Bronchial epithelial cell (primary cell): ENCODE results near the gene TNN. TPM values are rescaled to one million over a fixed set of nuclear protein-coding genes. Genes with fewer than 3 reads are reported as not detected.

Source experiments
- DNase-seq: peaks from one replicate; pipeline ENCODE4 v3.0.0-alpha.2; 2010; ENCODE audit warnings: low read depth
- FAIRE-seq: peaks from 2 replicates; lab custom pipeline; 2011; peaks lifted over from hg19 to GRCh38; lab: Jason Lieb, UNC
- H3K27me3 ChIP-seq: 2 replicates; pipeline ENCODE4 v1.5.1; 2011; ENCODE audit warnings: low read length; ENCODE audit not compliant: control insufficient read depth, insufficient read depth
- H3K36me3 ChIP-seq: 2 replicates; pipeline ENCODE4 v1.5.1; 2011; ENCODE audit warnings: low read length; ENCODE audit not compliant: control insufficient read depth, insufficient read depth
- H3K4me3 ChIP-seq: 2 replicates; pipeline ENCODE4 v1.5.1; 2011; ENCODE audit warnings: mild to moderate bottlenecking, low read depth, low read length, control low read depth
- total RNA-seq: library from RNA; depleted of rRNA; stranded (reverse); fragments of >200 nt; gene quantifications from 2 replicates; pipeline ENCODE4 v1.2.1, GENCODE V29; 2014
- TF ChIP-seq, protein P1 (sequence below): IDR thresholded peaks from 2 replicates; pipeline ENCODE4 v1.5.1; 2011; ENCODE audit warnings: mild to moderate bottlenecking, moderate library complexity, low read length, control low read depth, inconsistent platforms; ENCODE audit not compliant: insufficient read depth, severe bottlenecking

Gene TNN
- total RNA-seq, 1 donor from 2014 or later, result not detected

DNA sequence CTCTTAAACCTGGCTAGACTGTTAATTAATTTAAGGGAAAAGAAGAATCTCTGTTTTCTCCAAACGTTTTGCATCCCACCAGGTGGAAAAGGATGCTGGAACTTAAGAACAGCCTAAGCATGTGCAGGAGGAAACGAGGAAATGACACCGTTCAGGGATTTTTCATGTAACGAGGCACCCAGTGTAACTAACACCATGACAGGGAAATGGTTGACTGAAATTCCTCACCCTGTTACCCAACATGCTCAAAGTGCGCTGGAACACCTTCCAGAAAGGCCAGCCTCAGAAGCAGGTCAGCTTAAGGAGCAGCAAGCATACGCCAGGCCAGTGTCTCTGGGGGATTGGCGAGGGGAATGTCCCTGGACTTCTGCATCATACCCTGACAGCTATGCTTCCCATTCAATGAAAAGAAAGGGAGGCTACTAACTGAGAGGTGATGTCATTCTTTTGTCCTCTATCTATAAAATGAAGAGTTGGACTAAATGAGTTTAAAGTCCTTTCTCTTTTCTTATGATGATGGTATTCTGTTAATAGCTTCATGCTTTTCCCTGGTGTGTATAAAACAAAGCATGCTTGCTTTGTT lies 21.6 kb downstream of the TNN start:
- FAIRE-seq (no peak), DNase-seq (no peak)
- Histone ChIP-seq H3K27me3 (no peaks in the 10 kb centered on the region), H3K4me3 (no peak overlapping the region), H3K36me3 (no peaks in the 10 kb centered on the region)
- TF ChIP-seq, protein P1, sequence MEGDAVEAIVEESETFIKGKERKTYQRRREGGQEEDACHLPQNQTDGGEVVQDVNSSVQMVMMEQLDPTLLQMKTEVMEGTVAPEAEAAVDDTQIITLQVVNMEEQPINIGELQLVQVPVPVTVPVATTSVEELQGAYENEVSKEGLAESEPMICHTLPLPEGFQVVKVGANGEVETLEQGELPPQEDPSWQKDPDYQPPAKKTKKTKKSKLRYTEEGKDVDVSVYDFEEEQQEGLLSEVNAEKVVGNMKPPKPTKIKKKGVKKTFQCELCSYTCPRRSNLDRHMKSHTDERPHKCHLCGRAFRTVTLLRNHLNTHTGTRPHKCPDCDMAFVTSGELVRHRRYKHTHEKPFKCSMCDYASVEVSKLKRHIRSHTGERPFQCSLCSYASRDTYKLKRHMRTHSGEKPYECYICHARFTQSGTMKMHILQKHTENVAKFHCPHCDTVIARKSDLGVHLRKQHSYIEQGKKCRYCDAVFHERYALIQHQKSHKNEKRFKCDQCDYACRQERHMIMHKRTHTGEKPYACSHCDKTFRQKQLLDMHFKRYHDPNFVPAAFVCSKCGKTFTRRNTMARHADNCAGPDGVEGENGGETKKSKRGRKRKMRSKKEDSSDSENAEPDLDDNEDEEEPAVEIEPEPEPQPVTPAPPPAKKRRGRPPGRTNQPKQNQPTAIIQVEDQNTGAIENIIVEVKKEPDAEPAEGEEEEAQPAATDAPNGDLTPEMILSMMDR, result no peak

- TF ChIP-seq, protein P1, result no peak
- DNase-seq, result no peak
- FAIRE-seq, result no peak
- H3K4me3 ChIP-seq, result no peak overlapping the region
- H3K27me3 ChIP-seq, result no peaks in the 10 kb centered on the region
- H3K36me3 ChIP-seq, result no peaks in the 10 kb centered on the region
These were observed 23.1 kb downstream of the TNN start for GRCh38 chr1:175090780-175091179.

DNA sequence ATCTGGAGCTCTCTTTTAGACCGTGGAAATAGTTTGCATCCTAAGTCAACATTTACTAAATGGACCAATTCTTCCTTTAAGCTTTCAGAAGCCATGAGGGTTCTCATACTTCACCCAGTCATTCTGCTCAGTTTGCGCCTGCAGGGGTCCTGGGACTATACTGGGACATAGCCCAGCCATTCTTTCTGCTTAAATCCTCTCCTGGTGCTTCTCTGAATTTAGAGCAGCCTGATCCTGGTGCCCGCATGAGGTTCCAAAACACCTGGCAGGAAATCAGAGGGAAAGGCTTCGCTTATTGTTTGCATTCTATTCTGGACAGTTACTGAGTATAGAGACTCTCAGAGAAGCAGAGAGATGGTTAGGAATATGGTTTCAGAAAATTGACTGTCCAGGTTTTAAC lies 27.0 kb downstream of the TNN start:
- Histone ChIP-seq H3K27me3 (no peaks in the 10 kb centered on the region), H3K36me3 (no peaks in the 10 kb centered on the region), H3K4me3 (no peak overlapping the region)
- DNase-seq (no peak), FAIRE-seq (no peak)
- TF ChIP-seq, protein P1, result no peak

GRCh38 chr1:175095069-175095468 lies 27.4 kb downstream of the TNN start:
- no peak overlapping the region for H3K4me3 ChIP-seq
- TF ChIP-seq, protein P1, result no peak
- H3K36me3 ChIP-seq, result no peaks in the 10 kb centered on the region
- no peak for FAIRE-seq
- no peak for DNase-seq
- no peaks in the 10 kb centered on the region for H3K27me3 ChIP-seq

GRCh38 chr1:175095978-175096607 lies 28.5 kb downstream of the TNN start:
- Histone ChIP-seq H3K27me3 (no peaks in the 10 kb centered on the region), H3K36me3 (no peaks in the 10 kb centered on the region), H3K4me3 (no peak overlapping the region)
- DNase-seq (no peak), FAIRE-seq (peak; percentile 86)
- TF ChIP-seq, protein P1, result no peak

DNA sequence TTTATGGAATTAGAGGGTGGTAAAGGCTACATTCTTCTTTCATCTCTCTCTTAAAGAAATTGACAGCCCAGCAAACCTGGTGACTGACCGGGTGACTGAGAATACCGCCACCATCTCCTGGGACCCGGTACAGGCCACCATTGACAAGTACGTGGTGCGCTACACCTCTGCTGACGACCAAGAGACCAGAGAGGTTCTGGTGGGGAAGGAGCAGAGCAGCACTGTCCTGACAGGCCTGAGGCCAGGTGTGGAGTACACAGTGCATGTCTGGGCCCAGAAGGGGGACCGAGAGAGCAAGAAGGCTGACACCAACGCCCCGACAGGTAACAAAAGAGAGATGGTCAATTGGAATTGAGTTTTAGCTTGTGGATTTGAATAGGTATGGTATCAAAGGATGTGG lies 29.7 kb downstream of the TNN start:
- H3K27me3 ChIP-seq, result no peaks in the 10 kb centered on the region
- TF ChIP-seq, protein P1, result no peak
- H3K36me3 ChIP-seq, result no peaks in the 10 kb centered on the region
- H3K4me3 ChIP-seq, result no peak overlapping the region
- DNase-seq (no peak), FAIRE-seq (no peak)
